HEK293T (cell line): Measurements from ENCODE around the gene ELAC1.
"Not testable (repeated sequence)": the region's sequence is repeated elsewhere in the genome, so short reads cannot be mapped to it uniquely, and the experiment has no call there.

Experiments
- CTCF ChIA-PET: fragments of 350-600 bp; formaldehyde crosslinking; extraction: SDS; loops from one replicate; lab custom pipeline; 2021; ENCODE audit warnings: antibody characterized with exemption, inconsistent platforms; lab: Yijun Ruan, JAX
- POLR2A ChIA-PET: fragments of 350-600 bp; formaldehyde crosslinking; extraction: SDS; loops from one replicate; lab custom pipeline; 2020; ENCODE audit warnings: antibody characterized with exemption, inconsistent platforms; lab: Yijun Ruan, JAX
- DNase-seq: peaks from one replicate; pipeline ENCODE4 v3.0.0; 2012; ENCODE audit warnings: mixed read lengths; ENCODE audit errors: extremely low spot score
- ARNT ChIP-seq: fragments of 450-650 bp; IDR thresholded peaks from 2 replicates; pipeline ENCODE4 v1.6.1; 2017; ENCODE audit warnings: mild to moderate bottlenecking
- BHLHE40 ChIP-seq: fragments of 450-650 bp; IDR thresholded peaks from 2 replicates; pipeline ENCODE4 v1.6.1; 2016; ENCODE audit warnings: mild to moderate bottlenecking, moderate library complexity, borderline replicate concordance
- CTBP1 ChIP-seq: fragments of 450-650 bp; IDR thresholded peaks from 2 replicates; pipeline ENCODE4 v1.6.1; 2016; ENCODE audit warnings: borderline replicate concordance
- ELF4 ChIP-seq: fragments of 450-650 bp; IDR thresholded peaks from 2 replicates; pipeline ENCODE4 v1.6.1; 2017; ENCODE audit warnings: antibody characterized with exemption
- FOXA1 ChIP-seq: fragments of 450-650 bp; IDR thresholded peaks from 2 replicates; pipeline ENCODE4 v1.6.1; 2016; ENCODE audit warnings: mild to moderate bottlenecking
- FOXK2 ChIP-seq: fragments of 450-650 bp; IDR thresholded peaks from 2 replicates; pipeline ENCODE4 v1.6.1; 2016; ENCODE audit warnings: mild to moderate bottlenecking
- FOXM1 ChIP-seq: fragments of 450-650 bp; IDR thresholded peaks from 2 replicates; pipeline ENCODE4 v1.6.1; 2017; ENCODE audit warnings: mild to moderate bottlenecking, borderline replicate concordance
- HDGF ChIP-seq: fragments of 450-650 bp; IDR thresholded peaks from 2 replicates; pipeline ENCODE4 v1.6.1; 2017; ENCODE audit warnings: antibody characterized with exemption, borderline replicate concordance
- L3MBTL2 ChIP-seq: fragments of 450-650 bp; conservative IDR thresholded peaks from 2 replicates; pipeline ENCODE4 v1.6.1; 2016; ENCODE audit warnings: mild to moderate bottlenecking
- LEF1 ChIP-seq: fragments of 450-650 bp; IDR thresholded peaks from 2 replicates; pipeline ENCODE4 v1.6.1; 2017; ENCODE audit warnings: mild to moderate bottlenecking, borderline replicate concordance
- NFRKB ChIP-seq: fragments of 450-650 bp; IDR thresholded peaks from 2 replicates; pipeline ENCODE4 v1.6.1; 2016; ENCODE audit warnings: mild to moderate bottlenecking, moderate library complexity
- PKNOX1 ChIP-seq: fragments of 450-650 bp; IDR thresholded peaks from 2 replicates; pipeline ENCODE4 v1.6.1; 2016
- SP1 ChIP-seq: fragments of 450-650 bp; IDR thresholded peaks from 2 replicates; pipeline ENCODE4 v1.6.1; 2017
- SUZ12 ChIP-seq: fragments of 450-650 bp; IDR thresholded peaks from 2 replicates; pipeline ENCODE4 v1.6.1; 2016; ENCODE audit warnings: mild to moderate bottlenecking
- TARDBP ChIP-seq: fragments of 450-650 bp; IDR thresholded peaks from 2 replicates; pipeline ENCODE4 v1.6.1; 2016
- ZNF384 ChIP-seq: fragments of 450-650 bp; IDR thresholded peaks from 2 replicates; pipeline ENCODE4 v1.6.1; 2016

The ELAC1 gene

GRCh38 chr18:50953822-50954221, 14.0 kb upstream of the ELAC1 start:
- POLR2A ChIA-PET, result interaction anchor here (4.3 kb wide), 1 partner anchor 14 kb away, joined by 14 read pairs; the partner anchor contains the start of gene ELAC1
- CTCF ChIA-PET, result no interaction called here

GRCh38 chr18:50955253-50955652, 12.6 kb upstream of the ELAC1 start:
- no peak for DNase-seq
- ChIA-PET POLR2A (interaction anchor here (4.3 kb wide), 1 partner anchor 13 kb away, joined by 14 read pairs; the partner anchor contains the start of gene ELAC1), CTCF (no interaction called here)
- TF ChIP-seq PKNOX1 (no peak), L3MBTL2 (no peak), SP1 (no peak), CTBP1 (no peak), SUZ12 (no peak), ELF4 (no peak), BHLHE40 (no peak), HDGF (no peak), LEF1 (no peak), FOXM1 (no peak), FOXK2 (no peak), TARDBP (no peak), FOXA1 (no peak), ARNT (no peak)

More at GRCh38 chr18:50953822-50954221, 14.0 kb upstream of the ELAC1 start:
- TF ChIP-seq BHLHE40 (no peak), LEF1 (no peak), HDGF (no peak), SUZ12 (no peak), ELF4 (no peak), FOXA1 (no peak), NFRKB (no peak), ZNF384 (no peak), CTBP1 (no peak), ARNT (no peak), L3MBTL2 (no peak), TARDBP (no peak), PKNOX1 (no peak), FOXK2 (no peak), FOXM1 (no peak), SP1 (no peak)
- no peak for DNase-seq

- POLR2A ChIA-PET, result interaction anchor here (4.3 kb wide), 1 partner anchor 12 kb away, joined by 14 read pairs; the partner anchor contains the start of gene ELAC1
Observed at GRCh38 chr18:50956116-50956515, 11.7 kb upstream of the ELAC1 start.

GRCh38 chr18:50961974-50962373, 5.9 kb upstream of the ELAC1 start:
- CTCF ChIA-PET, result interaction anchor here (0.6 kb wide), 1 partner anchor 87 kb away, joined by 3 read pairs; no protein-coding TSS in a partner anchor
- DNase-seq, result no peak
- POLR2A ChIA-PET, result no interaction called here
- no peak for TF ChIP-seq LEF1
- TF ChIP-seq SP1, result no peak
- TF ChIP-seq FOXM1, result no peak
- TF ChIP-seq SUZ12, result no peak
- TF ChIP-seq TARDBP, result no peak
- no peak for TF ChIP-seq NFRKB
- no peak for TF ChIP-seq FOXA1
- no peak for TF ChIP-seq ARNT
- TF ChIP-seq L3MBTL2, result no peak
- no peak for TF ChIP-seq CTBP1
- no peak for TF ChIP-seq PKNOX1
- TF ChIP-seq ELF4, result no peak

More at GRCh38 chr18:50956116-50956515, 11.7 kb upstream of the ELAC1 start:
- no peak for TF ChIP-seq ARNT
- no peak for TF ChIP-seq FOXA1
- TF ChIP-seq L3MBTL2, result no peak
- no peak for TF ChIP-seq FOXK2
- no peak for TF ChIP-seq SP1
- CTCF ChIA-PET, result no interaction called here
- DNase-seq, result no peak

GRCh38 chr18:50969448-50969847, 1.6 kb downstream of the ELAC1 start:
- CTCF ChIA-PET, result no interaction called here
- TF ChIP-seq LEF1 (no peak), FOXK2 (no peak), PKNOX1 (no peak), FOXM1 (no peak), ZNF384 (no peak), NFRKB (no peak), TARDBP (no peak), L3MBTL2 (no peak), BHLHE40 (no peak), SUZ12 (no peak)
- POLR2A ChIA-PET, result no interaction called here
- DNase-seq, result no peak

- ChIA-PET POLR2A (no interaction called here), CTCF (no interaction called here)
- TF ChIP-seq ARNT, result no peak
- TF ChIP-seq BHLHE40, result no peak
- no peak for TF ChIP-seq TARDBP
- no peak for TF ChIP-seq FOXK2
- TF ChIP-seq SUZ12, result no peak
- no peak for TF ChIP-seq NFRKB
- TF ChIP-seq FOXM1, result no peak
- TF ChIP-seq SP1, result no peak
- TF ChIP-seq ZNF384, result no peak
- no peak for TF ChIP-seq CTBP1
- no peak for TF ChIP-seq ELF4
- no peak for TF ChIP-seq PKNOX1
- TF ChIP-seq LEF1, result no peak
- TF ChIP-seq L3MBTL2, result no peak
- TF ChIP-seq HDGF, result no peak
- DNase-seq, result no peak
Observed at GRCh38 chr18:50970006-50970405, 2.2 kb downstream of the ELAC1 start.

GRCh38 chr18:50972404-50972803, 4.6 kb downstream of the ELAC1 start:
- POLR2A ChIA-PET, DNase-seq, CTCF ChIA-PET: not testable (repeated sequence)
